ENCODE data around the gene KIF6. TPM values are rescaled to one million over a fixed set of nuclear protein-coding genes. Genes with fewer than 3 reads are reported as not detected.

The KIF6 gene
- polyA plus RNA-seq, 2 of the 4 experiments (the other 2 are of a cell fraction), result 0.05 to 0.39 TPM

DNA sequence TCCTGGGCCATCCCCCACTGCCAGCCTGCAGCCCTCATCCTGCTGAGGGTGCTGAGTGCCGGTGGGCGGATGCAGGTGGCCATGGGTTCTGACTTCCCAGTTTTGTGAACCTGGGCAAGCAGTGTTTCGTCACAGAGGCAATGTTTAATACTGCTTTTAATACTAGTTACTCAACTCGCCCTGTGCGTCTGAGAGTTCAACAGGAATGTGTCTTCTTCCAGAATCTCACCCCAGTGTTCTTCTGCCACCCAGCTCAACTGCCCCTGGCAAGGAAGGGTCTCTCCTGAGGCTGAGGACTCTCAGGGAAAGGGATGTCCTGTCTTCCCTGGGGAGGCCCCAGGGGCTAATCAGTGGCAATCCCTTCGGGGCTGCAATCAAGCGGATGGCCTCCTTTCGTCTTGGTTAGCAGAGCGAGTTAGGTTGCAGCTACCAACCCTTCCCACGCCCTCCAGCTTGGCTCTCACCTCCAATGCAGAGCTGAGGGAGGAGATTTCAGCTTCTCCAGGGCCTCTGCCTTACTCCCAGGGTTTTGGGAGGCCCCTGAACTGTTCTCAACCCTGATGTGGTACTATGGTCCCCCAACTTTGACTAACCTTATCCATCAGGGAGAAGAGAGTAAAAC lies 404.7 kb downstream of the KIF6 start:
- CTCF ChIA-PET, result interaction anchor here (1.7 to 1.9 kb wide), 2 partner anchors 17 to 347 kb away, joined by 5 to 7 read pairs; no protein-coding TSS in a partner anchor
- H3K9me3 ChIP-seq, result no peaks in the 10 kb centered on the region
- FAIRE-seq, result no peak
- H3K27ac ChIP-seq, result no peak overlapping the region
- no peaks in the 10 kb centered on the region for H3K4me1 ChIP-seq
- WGBS (ENCODE audit: missing lambda C conversion rate), result 16% methylated on average over 8 of the region's 10 CpGs
- TF ChIP-seq, protein P1, sequence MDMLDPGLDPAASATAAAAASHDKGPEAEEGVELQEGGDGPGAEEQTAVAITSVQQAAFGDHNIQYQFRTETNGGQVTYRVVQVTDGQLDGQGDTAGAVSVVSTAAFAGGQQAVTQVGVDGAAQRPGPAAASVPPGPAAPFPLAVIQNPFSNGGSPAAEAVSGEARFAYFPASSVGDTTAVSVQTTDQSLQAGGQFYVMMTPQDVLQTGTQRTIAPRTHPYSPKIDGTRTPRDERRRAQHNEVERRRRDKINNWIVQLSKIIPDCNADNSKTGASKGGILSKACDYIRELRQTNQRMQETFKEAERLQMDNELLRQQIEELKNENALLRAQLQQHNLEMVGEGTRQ (IDR thresholded peaks at IDR 0.05), result no peak
- TF ChIP-seq, protein P2, sequence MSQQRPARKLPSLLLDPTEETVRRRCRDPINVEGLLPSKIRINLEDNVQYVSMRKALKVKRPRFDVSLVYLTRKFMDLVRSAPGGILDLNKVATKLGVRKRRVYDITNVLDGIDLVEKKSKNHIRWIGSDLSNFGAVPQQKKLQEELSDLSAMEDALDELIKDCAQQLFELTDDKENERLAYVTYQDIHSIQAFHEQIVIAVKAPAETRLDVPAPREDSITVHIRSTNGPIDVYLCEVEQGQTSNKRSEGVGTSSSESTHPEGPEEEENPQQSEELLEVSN (IDR thresholded peaks at IDR 0.05; ENCODE audit: borderline replicate concordance, low read depth), result no peak
- no peak for TF ChIP-seq RFX5 (IDR thresholded peaks at IDR 0.05)
- TF ChIP-seq, protein P3, sequence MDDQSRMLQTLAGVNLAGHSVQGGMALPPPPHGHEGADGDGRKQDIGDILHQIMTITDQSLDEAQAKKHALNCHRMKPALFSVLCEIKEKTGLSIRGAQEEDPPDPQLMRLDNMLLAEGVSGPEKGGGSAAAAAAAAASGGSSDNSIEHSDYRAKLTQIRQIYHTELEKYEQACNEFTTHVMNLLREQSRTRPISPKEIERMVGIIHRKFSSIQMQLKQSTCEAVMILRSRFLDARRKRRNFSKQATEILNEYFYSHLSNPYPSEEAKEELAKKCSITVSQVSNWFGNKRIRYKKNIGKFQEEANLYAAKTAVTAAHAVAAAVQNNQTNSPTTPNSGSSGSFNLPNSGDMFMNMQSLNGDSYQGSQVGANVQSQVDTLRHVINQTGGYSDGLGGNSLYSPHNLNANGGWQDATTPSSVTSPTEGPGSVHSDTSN (IDR thresholded peaks at IDR 0.05), result no peak
- TF ChIP-seq HOXA7 (CRISPR knock-in tag; IDR thresholded peaks at IDR 0.05), result no peak
- TF ChIP-seq ZNF302 (CRISPR knock-in tag; IDR thresholded peaks at IDR 0.05), result no peak
- TF ChIP-seq RCOR1 (IDR thresholded peaks at IDR 0.05; ENCODE audit: low read depth, low read length), result no peak
- POLR2A ChIA-PET, result no interaction called here
- ATAC-seq, result no peak
- H3K4me2 ChIP-seq, result no peak overlapping the region
- DNase-seq (ENCODE audit: low read depth in 1 of 2, low spot score in 1 of 2), result no peak
- no peak overlapping the region for H3K4me3 ChIP-seq

DNA sequence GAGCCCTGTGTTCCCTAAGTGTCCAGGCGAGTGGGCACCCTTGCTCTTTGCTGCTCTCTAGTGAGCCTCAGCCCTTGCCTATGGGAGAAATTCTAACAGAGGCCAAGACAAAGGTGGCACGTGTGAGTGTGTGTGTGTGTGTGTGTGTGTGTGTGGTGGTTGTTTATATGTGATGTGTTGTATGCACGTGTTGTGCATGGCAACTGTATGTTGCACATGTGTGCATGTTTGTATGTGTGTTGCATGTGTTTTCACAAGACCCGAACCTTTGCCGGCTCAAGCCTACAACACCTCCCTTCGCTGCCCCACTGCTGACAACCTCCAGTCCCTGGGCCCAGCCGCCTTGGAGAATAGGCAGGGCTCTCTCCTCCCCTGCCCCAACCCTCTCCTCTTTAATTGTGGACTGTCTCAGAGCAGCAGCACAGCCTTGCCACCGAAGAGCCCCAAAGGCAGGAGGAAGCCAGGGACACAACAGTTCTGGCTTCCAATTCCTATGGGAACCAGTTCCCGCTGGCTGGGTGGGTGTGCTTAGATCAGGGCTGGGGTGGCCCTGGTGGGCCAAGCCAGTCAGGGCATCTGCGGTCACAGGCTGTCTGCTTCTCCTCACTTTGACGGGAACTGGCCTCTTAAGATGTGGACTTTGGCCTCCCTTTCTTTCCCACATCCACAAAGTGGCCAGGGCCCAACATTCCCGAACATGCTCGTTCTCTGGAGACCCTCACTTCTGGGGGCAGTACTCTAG lies 405.4 kb downstream of the KIF6 start:
- CTCF ChIA-PET, result interaction anchor here (1.1 to 1.9 kb wide), 2 partner anchors 16 to 17 kb away, joined by 3 to 7 read pairs; no protein-coding TSS in a partner anchor
- Histone ChIP-seq H3K27ac (no peak overlapping the region), H3K9me3 (no peaks in the 10 kb centered on the region), H3K4me2 (no peak overlapping the region), H3K4me1 (no peaks in the 10 kb centered on the region), H3K4me3 (no peak overlapping the region)
- FAIRE-seq (no peak), DNase-seq (ENCODE audit: low read depth in 1 of 2, low spot score in 1 of 2) (no peak), ATAC-seq (no peak)
- POLR2A ChIA-PET, result no interaction called here
- WGBS (ENCODE audit: missing lambda C conversion rate), result 27% methylated on average over 11 of the region's 13 CpGs
- TF ChIP-seq MYC (IDR thresholded peaks at IDR 0.05; ENCODE audit: borderline replicate concordance, low read length), result no peak
- TF ChIP-seq ESRRA (IDR thresholded peaks at IDR 0.05; ENCODE audit: borderline replicate concordance, low read length), result no peak
- TF ChIP-seq RNF2 (IDR thresholded peaks at IDR 0.05; ENCODE audit: borderline replicate concordance, low read depth), result no peak
- TF ChIP-seq, protein P2 (IDR thresholded peaks at IDR 0.05; ENCODE audit: borderline replicate concordance, low read depth), result no peak
- TF ChIP-seq, protein P4, sequence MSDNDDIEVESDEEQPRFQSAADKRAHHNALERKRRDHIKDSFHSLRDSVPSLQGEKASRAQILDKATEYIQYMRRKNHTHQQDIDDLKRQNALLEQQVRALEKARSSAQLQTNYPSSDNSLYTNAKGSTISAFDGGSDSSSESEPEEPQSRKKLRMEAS (IDR thresholded peaks at IDR 0.05), result no peak
- no peak for TF ChIP-seq HOXB13 (CRISPR knock-in tag; IDR thresholded peaks at IDR 0.05; ENCODE audit: low read depth)
- TF ChIP-seq FOSB (CRISPR knock-in tag; IDR thresholded peaks at IDR 0.05), result no peak
- no peak for TF ChIP-seq CEBPB (IDR thresholded peaks at IDR 0.05)
- no peak for TF ChIP-seq EHF (CRISPR knock-in tag; IDR thresholded peaks at IDR 0.05)
- TF ChIP-seq, protein P3 (IDR thresholded peaks at IDR 0.05), result no peak
- TF ChIP-seq EP300 (IDR thresholded peaks at IDR 0.05), result no peak
- TF ChIP-seq JUNB (IDR thresholded peaks at IDR 0.05), result no peak
- no peak for TF ChIP-seq TFCP2L1 (CRISPR knock-in tag; IDR thresholded peaks at IDR 0.05)

Data from A549 (cell line).